HG03575 (cell line): Measurements from ENCODE around the gene TCF7L1.
"Not testable (repeated sequence)": the region's sequence is repeated elsewhere in the genome, so short reads cannot be mapped to it uniquely, and the experiment has no call there.

Experiments used
- ATAC-seq: cut with Tn5 transposase; IDR thresholded peaks from one replicate; pipeline ENCODE4 v1.9.1; 2021; ENCODE audit not compliant: unreplicated experiment, insufficient number of reproducible peaks, low FRiP score; ENCODE audit errors: extremely low read depth

Gene TCF7L1

GRCh38 chr2:85326406-85327159 is 193.4 kb downstream of the TCF7L1 start:
- ATAC-seq, result no peak

- ATAC-seq, result no peak
Measured at GRCh38 chr2:85327160-85327821, 194.1 kb downstream of the TCF7L1 start.

- ATAC-seq, result peak; percentile 40
Measured at GRCh38 chr2:85327822-85328617, 194.8 kb downstream of the TCF7L1 start, which contains the start of gene TGOLN2. TSS of gene TGOLN2 (minus strand) at chr2:85327989. CDS start at chr2:85327962, 27 bp downstream.

GRCh38 chr2:85329181-85329651 is 196.0 kb downstream of the TCF7L1 start:
- no peak for ATAC-seq

- not testable (repeated sequence) for ATAC-seq
Measured at GRCh38 chr2:85329701-85330100, 196.5 kb downstream of the TCF7L1 start.

GRCh38 chr2:85330839-85331636 is 197.8 kb downstream of the TCF7L1 start:
- no peak for ATAC-seq

GRCh38 chr2:85333877-85334276 is 200.7 kb downstream of the TCF7L1 start:
- not testable (repeated sequence) for ATAC-seq

GRCh38 chr2:85334928-85335327 is 201.7 kb downstream of the TCF7L1 start:
- ATAC-seq, result no peak

GRCh38 chr2:85340034-85340892 is 207.1 kb downstream of the TCF7L1 start:
- ATAC-seq, result no peak

- no peak for ATAC-seq
Measured at GRCh38 chr2:85341269-85342029, 208.3 kb downstream of the TCF7L1 start.

GRCh38 chr2:85342156-85342555 is 209.0 kb downstream of the TCF7L1 start:
- no peak for ATAC-seq

- ATAC-seq, result not testable (repeated sequence)
Measured at GRCh38 chr2:85343207-85343895, 210.2 kb downstream of the TCF7L1 start.

GRCh38 chr2:85344356-85344954 is 211.3 kb downstream of the TCF7L1 start:
- ATAC-seq, result no peak

GRCh38 chr2:85347599-85347998 is 214.4 kb downstream of the TCF7L1 start:
- ATAC-seq, result no peak

GRCh38 chr2:85353876-85354285 is 220.7 kb downstream of the TCF7L1 start:
- no peak for ATAC-seq
